ENCODE data around the gene PNPLA5.

The PNPLA5 gene

DNA sequence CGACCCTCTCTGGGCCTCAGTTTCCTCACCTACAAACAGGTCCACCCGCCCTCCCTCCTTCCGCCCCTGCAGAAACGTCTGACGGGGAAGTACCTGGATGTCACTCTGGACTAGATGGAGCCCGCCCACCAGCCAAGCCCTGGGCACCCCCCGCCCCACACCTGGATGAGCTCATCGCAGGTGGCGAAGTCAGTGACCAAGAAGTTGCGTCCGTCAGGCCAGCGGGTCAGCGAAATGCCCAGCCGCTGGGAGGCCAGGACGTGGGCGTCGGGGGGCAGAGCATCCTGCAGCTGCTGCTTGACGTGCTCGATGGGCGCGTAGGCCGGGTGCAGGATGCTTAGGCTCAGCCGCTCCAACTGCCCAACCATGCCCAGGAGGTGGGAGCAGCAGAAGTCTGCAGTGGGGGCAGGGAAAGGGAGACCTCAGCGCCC lies 897 bp downstream of the PNPLA5 start:
- no peak for DNase-seq

DNA sequence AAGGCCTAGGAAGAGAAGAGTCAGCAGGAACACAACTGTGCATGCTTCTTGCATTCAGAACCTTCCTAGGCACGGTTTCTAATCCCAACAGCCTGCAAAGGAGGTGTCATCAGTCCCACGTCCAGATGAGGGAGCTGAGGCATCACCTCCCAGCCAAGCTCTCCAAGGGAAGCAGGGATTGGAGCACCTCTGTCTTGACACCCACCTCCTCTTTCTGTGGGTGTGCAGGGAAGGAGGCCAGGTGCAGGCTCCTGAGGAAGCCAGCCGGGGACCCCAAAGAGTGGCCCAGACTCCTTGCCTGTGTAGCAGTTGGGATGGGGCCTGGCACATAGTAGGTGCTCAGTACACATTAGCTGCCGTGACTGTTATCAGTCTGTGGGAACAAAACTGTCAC lies 2.0 kb downstream of the PNPLA5 start:
- Mint-ChIP-seq H3K4me1 (no peaks in the 10 kb centered on the region), H3K9me3 (no peaks in the 10 kb centered on the region), H3K4me3 (no peak overlapping the region), H3K36me3 (ENCODE audit: low read depth) (no peaks in the 10 kb centered on the region), H3K27me3 (ENCODE audit: low read depth, poor library complexity) (peaks cover 85% of the 10 kb centered on the region), H3K27ac (no peak overlapping the region)
- DNase-seq: no peak
- TF ChIP-seq, protein P1, sequence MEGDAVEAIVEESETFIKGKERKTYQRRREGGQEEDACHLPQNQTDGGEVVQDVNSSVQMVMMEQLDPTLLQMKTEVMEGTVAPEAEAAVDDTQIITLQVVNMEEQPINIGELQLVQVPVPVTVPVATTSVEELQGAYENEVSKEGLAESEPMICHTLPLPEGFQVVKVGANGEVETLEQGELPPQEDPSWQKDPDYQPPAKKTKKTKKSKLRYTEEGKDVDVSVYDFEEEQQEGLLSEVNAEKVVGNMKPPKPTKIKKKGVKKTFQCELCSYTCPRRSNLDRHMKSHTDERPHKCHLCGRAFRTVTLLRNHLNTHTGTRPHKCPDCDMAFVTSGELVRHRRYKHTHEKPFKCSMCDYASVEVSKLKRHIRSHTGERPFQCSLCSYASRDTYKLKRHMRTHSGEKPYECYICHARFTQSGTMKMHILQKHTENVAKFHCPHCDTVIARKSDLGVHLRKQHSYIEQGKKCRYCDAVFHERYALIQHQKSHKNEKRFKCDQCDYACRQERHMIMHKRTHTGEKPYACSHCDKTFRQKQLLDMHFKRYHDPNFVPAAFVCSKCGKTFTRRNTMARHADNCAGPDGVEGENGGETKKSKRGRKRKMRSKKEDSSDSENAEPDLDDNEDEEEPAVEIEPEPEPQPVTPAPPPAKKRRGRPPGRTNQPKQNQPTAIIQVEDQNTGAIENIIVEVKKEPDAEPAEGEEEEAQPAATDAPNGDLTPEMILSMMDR (IDR thresholded peaks at IDR 0.05): no peak

More for the DNA sequence above, 897 bp downstream of the PNPLA5 start:
- no peak overlapping the region for H3K27ac Mint-ChIP-seq
- peaks cover 89% of the 10 kb centered on the region for H3K27me3 Mint-ChIP-seq (ENCODE audit: low read depth, poor library complexity)
- TF ChIP-seq, protein P1 (IDR thresholded peaks at IDR 0.05): no peak
- no peaks in the 10 kb centered on the region for H3K36me3 Mint-ChIP-seq (ENCODE audit: low read depth)
- H3K9me3 Mint-ChIP-seq: no peaks in the 10 kb centered on the region
- H3K4me3 Mint-ChIP-seq: no peak overlapping the region
- H3K4me1 Mint-ChIP-seq: no peaks in the 10 kb centered on the region

DNA sequence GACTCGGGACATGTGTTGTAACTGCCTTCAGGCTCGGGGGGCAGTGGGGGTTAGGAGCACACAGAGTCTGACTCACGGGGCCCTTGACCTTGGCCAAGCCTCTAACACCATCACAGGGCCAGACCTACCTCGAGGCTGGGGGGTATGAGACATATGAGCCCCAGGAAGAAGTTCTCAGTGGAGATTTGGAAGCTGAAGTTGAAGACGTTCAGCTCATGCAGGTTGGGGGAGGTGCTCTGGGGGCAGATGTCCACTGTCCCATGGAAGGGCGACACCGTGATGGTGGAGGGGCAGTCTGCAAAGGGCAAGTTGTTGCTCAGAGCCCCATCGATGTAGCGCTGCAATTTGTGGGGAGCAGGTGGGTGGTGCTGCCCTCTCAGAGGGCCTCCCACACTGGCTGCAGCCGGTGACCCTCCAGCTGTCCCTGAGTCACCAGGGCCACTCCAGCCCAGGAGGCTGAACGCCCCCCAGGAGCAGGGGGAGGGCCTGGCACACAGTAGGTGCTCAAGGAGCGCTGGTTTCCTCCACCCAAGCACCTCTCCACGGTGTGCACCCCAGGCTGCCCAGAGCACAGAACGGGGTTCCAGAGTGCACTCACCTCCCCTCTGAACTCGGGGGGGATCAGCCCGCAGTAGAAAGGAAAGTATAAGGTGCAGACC lies 2.5 kb downstream of the PNPLA5 start:
- H3K27ac Mint-ChIP-seq: no peak overlapping the region
- H3K4me3 Mint-ChIP-seq: no peak overlapping the region
- peaks cover 83% of the 10 kb centered on the region for H3K27me3 Mint-ChIP-seq (ENCODE audit: low read depth, poor library complexity)
- H3K9me3 Mint-ChIP-seq: no peaks in the 10 kb centered on the region
- no peak for DNase-seq
- TF ChIP-seq, protein P1 (IDR thresholded peaks at IDR 0.05): no peak
- H3K4me1 Mint-ChIP-seq: no peaks in the 10 kb centered on the region
- no peaks in the 10 kb centered on the region for H3K36me3 Mint-ChIP-seq (ENCODE audit: low read depth)

DNA sequence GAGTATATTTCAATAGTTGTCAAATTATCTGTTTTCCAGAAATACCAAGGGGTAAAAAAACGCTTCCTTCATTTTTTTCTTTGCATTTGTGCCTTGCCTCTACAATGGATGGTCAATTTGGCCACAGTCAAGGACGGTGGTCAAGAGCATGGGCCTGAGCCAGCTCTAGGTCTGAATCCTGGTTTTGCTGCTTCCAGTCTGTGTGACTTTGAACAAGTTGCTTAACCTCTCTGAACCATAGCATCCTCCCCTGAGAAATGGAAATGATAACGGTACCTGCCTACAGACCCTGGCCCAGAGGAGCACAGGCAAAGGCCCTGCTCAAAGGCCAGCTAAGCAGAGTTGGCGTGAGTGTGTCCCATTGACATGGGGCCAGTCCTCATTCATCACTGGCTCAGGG lies 3.1 kb downstream of the PNPLA5 start:
- no peaks in the 10 kb centered on the region for H3K4me1 Mint-ChIP-seq
- H3K27ac Mint-ChIP-seq: no peak overlapping the region
- H3K27me3 Mint-ChIP-seq (ENCODE audit: low read depth, poor library complexity): peaks cover 78% of the 10 kb centered on the region
- H3K4me3 Mint-ChIP-seq: no peak overlapping the region
- TF ChIP-seq, protein P1 (IDR thresholded peaks at IDR 0.05): no peak
- DNase-seq: no peak
- no peaks in the 10 kb centered on the region for H3K36me3 Mint-ChIP-seq (ENCODE audit: low read depth)
- no peaks in the 10 kb centered on the region for H3K9me3 Mint-ChIP-seq

DNA sequence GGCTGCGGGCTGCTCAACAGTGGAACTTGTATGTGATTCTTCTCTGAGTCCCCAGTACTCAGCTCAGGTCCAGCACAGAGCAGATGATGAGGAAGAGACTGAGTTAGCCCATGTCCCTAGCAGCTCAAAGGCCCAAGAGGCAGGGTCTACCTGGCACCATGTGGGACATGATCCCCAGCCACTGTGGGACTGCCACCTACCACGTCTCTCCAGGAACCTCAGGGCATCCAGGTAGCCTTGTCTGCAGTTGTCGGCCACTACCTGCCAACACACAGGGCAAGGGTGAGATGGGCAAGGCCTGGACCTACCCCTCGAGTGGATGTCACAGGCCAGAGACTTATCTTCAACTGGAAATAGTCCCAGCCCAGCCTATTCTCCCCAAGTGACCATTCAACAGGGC lies 4.4 kb downstream of the PNPLA5 start:
- DNase-seq: no peak
- Mint-ChIP-seq H3K36me3 (ENCODE audit: low read depth) (no peaks in the 10 kb centered on the region), H3K27me3 (ENCODE audit: low read depth, poor library complexity) (peaks cover 68% of the 10 kb centered on the region), H3K4me3 (no peak overlapping the region), H3K4me1 (no peaks in the 10 kb centered on the region), H3K27ac (no peak overlapping the region), H3K9me3 (no peaks in the 10 kb centered on the region)
- TF ChIP-seq, protein P1 (IDR thresholded peaks at IDR 0.05): no peak

DNA sequence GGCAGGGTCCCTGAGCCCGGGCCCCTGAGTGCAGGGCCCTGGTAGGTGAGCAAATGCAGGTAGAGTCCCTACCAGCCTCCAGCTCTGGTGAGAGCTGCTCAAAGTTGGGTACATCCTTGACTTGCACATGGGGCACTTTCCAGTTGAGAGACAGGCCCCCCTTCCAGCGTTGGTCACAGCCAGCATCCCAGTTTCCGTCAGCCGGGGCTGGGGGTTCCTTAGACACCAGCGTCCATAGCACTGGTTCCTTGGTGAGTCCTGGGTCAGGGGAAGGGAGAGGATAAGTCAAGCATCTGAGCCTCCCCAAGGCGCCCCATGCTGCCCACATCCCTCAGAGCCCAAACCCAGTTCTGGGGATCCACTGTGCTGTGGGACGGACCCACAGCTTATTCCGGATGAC lies 5.6 kb downstream of the PNPLA5 start:
- Mint-ChIP-seq H3K4me3 (no peak overlapping the region), H3K4me1 (no peaks in the 10 kb centered on the region), H3K9me3 (no peaks in the 10 kb centered on the region), H3K27me3 (ENCODE audit: low read depth, poor library complexity) (peaks cover 56% of the 10 kb centered on the region), H3K27ac (no peak overlapping the region), H3K36me3 (ENCODE audit: low read depth) (no peaks in the 10 kb centered on the region)
- TF ChIP-seq, protein P1 (IDR thresholded peaks at IDR 0.05): no peak
- no peak for DNase-seq

All from nephron progenitor cell (in vitro differentiated cells).